Measurements from ENCODE around the gene KRT24.

Gene KRT24

GRCh38 chr17:40695874-40696472, 7.6 kb downstream of the KRT24 start:
- H3K27me3 ChIP-seq (replicated peaks; ENCODE audit: insufficient read depth, low read length), result no peaks in the 10 kb centered on the region
- no peaks in the 10 kb centered on the region for H3K36me3 ChIP-seq (replicated peaks; ENCODE audit: insufficient read depth, low read length)
- no peaks in the 10 kb centered on the region for H3K9me3 ChIP-seq (replicated peaks; ENCODE audit: insufficient read depth, low read length)
- no peak overlapping the region for H3K9ac ChIP-seq (ENCODE audit: low read length)
- H4K20me1 ChIP-seq (ENCODE audit: insufficient read depth, low read length), result no peaks in the 10 kb centered on the region
- H3K4me3 ChIP-seq (ENCODE audit: low read length), result no peak overlapping the region
- no peak for DNase-seq
- no peak overlapping the region for H3K4me2 ChIP-seq (ENCODE audit: low read depth, low read length)
- H2AFZ ChIP-seq (ENCODE audit: low read length), result no peak overlapping the region
- TF ChIP-seq EZH2phosphoT487 (IDR thresholded peaks at IDR 0.05; ENCODE audit: low read length), result no peak
- TF ChIP-seq EZH2 (optimal IDR thresholded peaks at IDR 0.05; ENCODE audit: low read depth, low read length), result no peak
- TF ChIP-seq, protein P1, sequence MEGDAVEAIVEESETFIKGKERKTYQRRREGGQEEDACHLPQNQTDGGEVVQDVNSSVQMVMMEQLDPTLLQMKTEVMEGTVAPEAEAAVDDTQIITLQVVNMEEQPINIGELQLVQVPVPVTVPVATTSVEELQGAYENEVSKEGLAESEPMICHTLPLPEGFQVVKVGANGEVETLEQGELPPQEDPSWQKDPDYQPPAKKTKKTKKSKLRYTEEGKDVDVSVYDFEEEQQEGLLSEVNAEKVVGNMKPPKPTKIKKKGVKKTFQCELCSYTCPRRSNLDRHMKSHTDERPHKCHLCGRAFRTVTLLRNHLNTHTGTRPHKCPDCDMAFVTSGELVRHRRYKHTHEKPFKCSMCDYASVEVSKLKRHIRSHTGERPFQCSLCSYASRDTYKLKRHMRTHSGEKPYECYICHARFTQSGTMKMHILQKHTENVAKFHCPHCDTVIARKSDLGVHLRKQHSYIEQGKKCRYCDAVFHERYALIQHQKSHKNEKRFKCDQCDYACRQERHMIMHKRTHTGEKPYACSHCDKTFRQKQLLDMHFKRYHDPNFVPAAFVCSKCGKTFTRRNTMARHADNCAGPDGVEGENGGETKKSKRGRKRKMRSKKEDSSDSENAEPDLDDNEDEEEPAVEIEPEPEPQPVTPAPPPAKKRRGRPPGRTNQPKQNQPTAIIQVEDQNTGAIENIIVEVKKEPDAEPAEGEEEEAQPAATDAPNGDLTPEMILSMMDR (IDR thresholded peaks at IDR 0.05; ENCODE audit: low read length), result no peak
- no peaks in the 10 kb centered on the region for H3K4me1 ChIP-seq (ENCODE audit: low read length)
- no peaks in the 10 kb centered on the region for H3F3A ChIP-seq (ENCODE audit: insufficient read depth, low read length)
- H3K79me2 ChIP-seq (ENCODE audit: low read length), result no peaks in the 10 kb centered on the region
- H3K27ac ChIP-seq (ENCODE audit: low read length), result no peak overlapping the region
- no peaks in the 10 kb centered on the region for H3K9me2 ChIP-seq (replicated peaks; ENCODE audit: insufficient read depth, low read length)

DNA sequence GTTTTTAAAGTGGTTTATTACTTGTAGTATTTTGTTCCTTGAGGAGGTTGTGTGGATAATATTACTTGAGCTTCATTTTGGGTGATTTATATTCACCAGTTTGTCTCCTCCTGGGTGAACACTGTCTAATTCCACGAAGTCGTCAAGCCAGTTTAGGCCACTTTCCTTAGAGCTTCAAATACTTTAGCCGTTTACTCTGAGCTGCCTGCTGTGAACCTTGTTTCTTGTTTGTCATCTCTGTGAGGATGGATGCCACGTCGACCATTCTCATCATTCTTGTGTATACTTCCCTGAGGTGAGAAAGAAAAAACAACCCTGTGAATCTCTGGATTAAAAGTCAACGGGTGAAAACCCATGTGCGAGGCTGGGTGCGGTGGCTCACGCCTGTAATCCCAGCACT, 9.0 kb downstream of the KRT24 start:
- Histone ChIP-seq H3K9me2 (replicated peaks; ENCODE audit: insufficient read depth, low read length) (no peaks in the 10 kb centered on the region), H3K36me3 (replicated peaks; ENCODE audit: insufficient read depth, low read length) (no peaks in the 10 kb centered on the region), H2AFZ (ENCODE audit: low read length) (no peak overlapping the region), H3K9me3 (replicated peaks; ENCODE audit: insufficient read depth, low read length) (no peaks in the 10 kb centered on the region), H3F3A (ENCODE audit: insufficient read depth, low read length) (no peaks in the 10 kb centered on the region), H3K4me1 (ENCODE audit: low read length) (no peaks in the 10 kb centered on the region), H4K20me1 (ENCODE audit: insufficient read depth, low read length) (no peaks in the 10 kb centered on the region), H3K4me2 (ENCODE audit: low read depth, low read length) (no peak overlapping the region), H3K27me3 (replicated peaks; ENCODE audit: insufficient read depth, low read length) (no peaks in the 10 kb centered on the region), H3K79me2 (ENCODE audit: low read length) (no peaks in the 10 kb centered on the region), H3K27ac (ENCODE audit: low read length) (no peak overlapping the region), H3K9ac (ENCODE audit: low read length) (no peak overlapping the region), H3K4me3 (ENCODE audit: low read length) (no peak overlapping the region)
- TF ChIP-seq EZH2 (optimal IDR thresholded peaks at IDR 0.05; ENCODE audit: low read depth, low read length), result no peak
- TF ChIP-seq, protein P1 (IDR thresholded peaks at IDR 0.05; ENCODE audit: low read length), result no peak
- no peak for TF ChIP-seq EZH2phosphoT487 (IDR thresholded peaks at IDR 0.05; ENCODE audit: low read length)
- no peak for DNase-seq

GRCh38 chr17:40687106-40687505, 16.4 kb downstream of the KRT24 start:
- no peak overlapping the region for H3K27ac ChIP-seq (ENCODE audit: low read length)
- no peaks in the 10 kb centered on the region for H3K4me1 ChIP-seq (ENCODE audit: low read length)
- no peaks in the 10 kb centered on the region for H4K20me1 ChIP-seq (ENCODE audit: insufficient read depth, low read length)
- no peaks in the 10 kb centered on the region for H3K9me3 ChIP-seq (replicated peaks; ENCODE audit: insufficient read depth, low read length)
- H3K79me2 ChIP-seq (ENCODE audit: low read length), result no peaks in the 10 kb centered on the region
- H3K9me2 ChIP-seq (replicated peaks; ENCODE audit: insufficient read depth, low read length), result no peaks in the 10 kb centered on the region
- no peak overlapping the region for H2AFZ ChIP-seq (ENCODE audit: low read length)
- no peaks in the 10 kb centered on the region for H3F3A ChIP-seq (ENCODE audit: insufficient read depth, low read length)
- no peak overlapping the region for H3K4me2 ChIP-seq (ENCODE audit: low read depth, low read length)
- H3K36me3 ChIP-seq (replicated peaks; ENCODE audit: insufficient read depth, low read length), result no peaks in the 10 kb centered on the region
- no peaks in the 10 kb centered on the region for H3K27me3 ChIP-seq (replicated peaks; ENCODE audit: insufficient read depth, low read length)
- no peak for DNase-seq
- TF ChIP-seq EZH2phosphoT487 (IDR thresholded peaks at IDR 0.05; ENCODE audit: low read length) (no peak), EZH2 (optimal IDR thresholded peaks at IDR 0.05; ENCODE audit: low read depth, low read length) (no peak)
- TF ChIP-seq, protein P1 (IDR thresholded peaks at IDR 0.05; ENCODE audit: low read length), result no peak
- no peak overlapping the region for H3K9ac ChIP-seq (ENCODE audit: low read length)
- H3K4me3 ChIP-seq (ENCODE audit: low read length), result no peak overlapping the region
